Right lobe of liver (tissue), 6 donors: Measurements from ENCODE around the gene FXYD7. TPM values are rescaled to one million over a fixed set of nuclear protein-coding genes. Genes with fewer than 3 reads are reported as not detected.
"Not testable (repeated sequence)": the region's sequence is repeated elsewhere in the genome, so short reads cannot be mapped to it uniquely, and the experiment has no call there.

Source experiments
- ATAC-seq, 4 donors: fragments of 200-7000 bp; cut with Tn5 transposase; one replicate each; pipeline ENCODE4 v1.9.1; 2020; ENCODE audit warnings: mild to moderate bottlenecking in 4 of 4, moderate library complexity in 4 of 4
- DNase-seq, 3 donors: peaks; one replicate each; pipeline ENCODE4 v3.0.0-alpha.2; 2020
- H3K27ac ChIP-seq, 3 donors: fragments of 200-600 bp; one replicate each; pipeline ENCODE4 v1.8.0; 2022
- H3K27me3 ChIP-seq, 2 donors: fragments of 200-600 bp; one replicate each; pipeline ENCODE4 v1.8.0; 2022
- H3K36me3 ChIP-seq, 4 donors: fragments of 200-600 bp; sonication (generic) in 1 of 4; one replicate each; pipeline versions ENCODE4 v1.5.1 to v1.8.0; 2017 to 2022; ENCODE audit warnings: control low read depth in 1 of 4
- H3K4me1 ChIP-seq, 4 donors: fragments of 200-600 bp; sonication (generic) in 1 of 4; one replicate each; pipeline versions ENCODE4 v1.5.1 to v1.8.0; 2017 to 2022; ENCODE audit warnings: control low read depth in 1 of 4
- H3K4me3 ChIP-seq, 3 donors: fragments of 200-600 bp; one replicate each; pipeline ENCODE4 v1.8.0; 2022
- H3K9me3 ChIP-seq, 4 donors: fragments of 200-600 bp; sonication (generic) in 1 of 4; one replicate each; pipeline versions ENCODE4 v1.5.1 to v1.8.0; 2017 to 2022; ENCODE audit warnings: control low read depth in 1 of 4
- POLR2A ChIP-seq: fragments of 450-650 bp; IDR thresholded peaks from one replicate; pipeline ENCODE4 v1.6.1; 2017; ENCODE audit warnings: antibody characterized with exemption, mild to moderate bottlenecking
- WGBS: methylation state at CpG from one replicate; pipeline ENCODE4 v1.1.6; 2018; ENCODE audit warnings: low coverage, low lambda C conversion rate; ENCODE audit not compliant: insufficient coverage; ENCODE audit errors: missing lambda C conversion rate; 5-methylcytosine and 5-hydroxymethylcytosine counted together
- intact Hi-C, 2 donors: fragments of 100-400 bp; cut with DNase I; formaldehyde crosslinking; loops; one replicate each; pipeline versions ENCODE4 v1.11.2 to v1.14.1; 2022
- total RNA-seq, 6 experiments: library from RNA; depleted of rRNA in 2 of 6; stranded (reverse); fragments of >200 nt in 2 of 6; fragmentation: NEBNext Ultra II Directional in 3 of 6; extraction: Animal tissue kit (Norgen Biotek cat#: 25700) in 3 of 6; gene quantifications; one replicate each; pipeline versions ENCODE4 v1.1.0 to v1.2.4, GENCODE V29; 2016 to 2023
- TF ChIP-seq, protein P1 (sequence below), 4 donors: fragments of 200-600 bp in 3 of 4; fragments of 450-650 bp in 1 of 4; IDR thresholded peaks; one replicate each; pipeline versions ENCODE4 v1.5.1 to v1.8.0; 2016 to 2022; ENCODE audit warnings: antibody characterized with exemption in 4 of 4, mild to moderate bottlenecking in 2 of 4
- donor health status: DM: no; HTN: yes; CAD: no.
- donor health status: DM: no; HTN: no; CAD: no.
- donor health status: DM: no; HTN: no; CAD: no.
- donor health status: DM: no; HTN: yes; CAD: no.
- donor health status: DM: no; HTN: yes; CAD: no.

Gene FXYD7
- total RNA-seq, 6 experiments from 2014 or later: 0.49 TPM; not detected in 5

DNA sequence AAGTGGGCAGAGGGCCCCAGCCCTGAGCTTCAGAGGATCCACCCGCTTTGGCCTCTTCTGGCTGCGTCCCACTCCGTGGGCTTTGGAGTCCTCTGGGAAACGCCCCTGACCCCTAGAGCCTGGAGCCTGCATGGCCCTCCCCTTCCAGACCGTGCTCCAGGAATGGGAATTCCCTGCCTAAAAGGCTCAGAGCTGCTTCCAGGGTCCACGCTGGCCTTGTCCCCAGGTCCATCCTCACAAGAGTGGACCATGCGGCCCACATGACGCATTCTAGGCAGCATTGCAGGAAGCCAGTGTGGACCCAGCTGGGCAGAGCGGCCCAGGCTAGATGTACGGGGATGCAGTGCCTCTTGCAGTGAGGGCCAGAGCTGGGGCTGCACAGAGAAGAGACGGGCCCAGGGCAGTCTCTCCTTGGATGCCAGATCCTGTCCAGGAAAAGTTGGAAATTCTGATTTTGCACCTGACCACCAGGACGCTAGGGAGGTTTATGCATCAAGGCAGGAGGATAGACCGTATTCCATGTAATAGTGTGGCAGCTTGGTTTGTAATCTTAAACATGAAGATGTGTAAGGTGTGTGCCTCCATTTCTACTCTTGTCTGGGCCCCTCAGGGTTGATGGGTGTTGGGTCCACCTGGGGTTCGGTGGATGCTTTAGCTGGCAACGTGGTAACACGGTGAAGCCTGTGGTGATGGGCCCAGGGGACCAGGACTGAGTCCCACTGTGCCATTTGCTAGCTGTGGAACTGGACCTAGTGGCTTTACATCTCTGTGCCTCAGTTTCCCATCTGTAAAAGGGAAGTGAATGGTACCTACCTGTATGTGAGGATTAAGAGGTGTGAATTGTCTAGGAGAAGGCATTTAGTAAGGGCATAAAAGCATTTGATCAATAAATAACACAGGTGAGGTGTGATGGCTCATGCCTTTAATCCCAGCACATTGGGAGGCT, 42.2 kb upstream of the FXYD7 start:
- no peak for ATAC-seq
- 73% methylated on average over 10 of the region's 16 CpGs for WGBS
- no peaks in the 10 kb centered on the region for H3K27me3 ChIP-seq

DNA sequence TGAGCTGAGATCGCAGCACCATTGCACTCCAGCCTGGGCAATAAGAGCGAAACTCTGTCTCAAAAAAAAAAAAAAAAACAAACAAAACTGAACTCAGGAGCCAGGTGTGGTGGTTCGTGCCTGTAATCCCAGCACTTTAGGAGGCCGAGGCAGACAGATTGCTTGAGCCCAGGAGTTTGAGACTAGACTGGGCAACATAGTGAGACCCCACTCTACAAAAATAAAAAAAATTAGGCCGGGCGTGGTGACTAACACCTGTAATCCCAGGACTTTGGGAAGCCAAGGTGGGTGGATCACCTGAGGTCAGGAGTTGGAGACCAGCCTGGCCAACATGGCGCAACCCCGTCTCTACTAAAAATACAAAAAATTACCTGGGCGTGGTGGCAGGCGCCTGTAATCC, 41.1 kb upstream of the FXYD7 start:
- ATAC-seq, H3K36me3 ChIP-seq, H3K27me3 ChIP-seq, H3K27ac ChIP-seq, H3K9me3 ChIP-seq, DNase-seq, H3K4me3 ChIP-seq, intact Hi-C loops, H3K4me1 ChIP-seq: not testable (repeated sequence)
- 87% methylated on average over 9 of the region's 10 CpGs for WGBS

More for the DNA sequence above, 42.2 kb upstream of the FXYD7 start:
- Histone ChIP-seq H3K36me3 (no peaks in the 10 kb centered on the region), H3K9me3 (no peaks in the 10 kb centered on the region), H3K27ac (no peak overlapping the region), H3K4me3 (no peak overlapping the region), H3K4me1 (peaks cover 0 to 4% (median 0%) of the 10 kb centered on the region in 4 donors)
- TF ChIP-seq POLR2A: no peak
- TF ChIP-seq, protein P1, sequence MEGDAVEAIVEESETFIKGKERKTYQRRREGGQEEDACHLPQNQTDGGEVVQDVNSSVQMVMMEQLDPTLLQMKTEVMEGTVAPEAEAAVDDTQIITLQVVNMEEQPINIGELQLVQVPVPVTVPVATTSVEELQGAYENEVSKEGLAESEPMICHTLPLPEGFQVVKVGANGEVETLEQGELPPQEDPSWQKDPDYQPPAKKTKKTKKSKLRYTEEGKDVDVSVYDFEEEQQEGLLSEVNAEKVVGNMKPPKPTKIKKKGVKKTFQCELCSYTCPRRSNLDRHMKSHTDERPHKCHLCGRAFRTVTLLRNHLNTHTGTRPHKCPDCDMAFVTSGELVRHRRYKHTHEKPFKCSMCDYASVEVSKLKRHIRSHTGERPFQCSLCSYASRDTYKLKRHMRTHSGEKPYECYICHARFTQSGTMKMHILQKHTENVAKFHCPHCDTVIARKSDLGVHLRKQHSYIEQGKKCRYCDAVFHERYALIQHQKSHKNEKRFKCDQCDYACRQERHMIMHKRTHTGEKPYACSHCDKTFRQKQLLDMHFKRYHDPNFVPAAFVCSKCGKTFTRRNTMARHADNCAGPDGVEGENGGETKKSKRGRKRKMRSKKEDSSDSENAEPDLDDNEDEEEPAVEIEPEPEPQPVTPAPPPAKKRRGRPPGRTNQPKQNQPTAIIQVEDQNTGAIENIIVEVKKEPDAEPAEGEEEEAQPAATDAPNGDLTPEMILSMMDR (IDR thresholded peaks at IDR 0.05): no peak
- no peak for DNase-seq
- intact Hi-C loops: no loop called here

DNA sequence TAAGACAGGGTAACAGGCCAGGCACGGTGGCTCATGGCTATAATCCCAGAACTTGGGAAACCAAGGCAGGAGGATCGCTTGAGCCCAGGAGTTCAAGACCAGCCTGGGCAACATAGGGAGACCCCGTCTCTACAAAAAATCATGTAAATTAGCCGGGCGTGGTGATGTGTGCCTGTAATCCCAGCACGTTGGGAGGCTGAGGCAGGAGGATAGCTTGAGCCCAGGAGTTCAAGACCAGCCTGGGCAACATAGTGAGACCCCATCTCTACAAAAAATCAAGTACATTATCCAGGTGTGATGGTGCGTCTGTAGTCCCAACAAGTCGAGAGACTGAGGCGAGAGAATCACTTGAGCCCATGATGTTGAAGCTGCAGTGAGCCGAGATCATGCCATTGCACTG, 39.4 kb upstream of the FXYD7 start:
- DNase-seq, H3K27me3 ChIP-seq, H3K4me1 ChIP-seq, intact Hi-C loops, H3K4me3 ChIP-seq, H3K36me3 ChIP-seq, H3K27ac ChIP-seq, ATAC-seq, H3K9me3 ChIP-seq: not testable (repeated sequence)
- WGBS: 79% methylated on average over 6 of the region's 10 CpGs

DNA sequence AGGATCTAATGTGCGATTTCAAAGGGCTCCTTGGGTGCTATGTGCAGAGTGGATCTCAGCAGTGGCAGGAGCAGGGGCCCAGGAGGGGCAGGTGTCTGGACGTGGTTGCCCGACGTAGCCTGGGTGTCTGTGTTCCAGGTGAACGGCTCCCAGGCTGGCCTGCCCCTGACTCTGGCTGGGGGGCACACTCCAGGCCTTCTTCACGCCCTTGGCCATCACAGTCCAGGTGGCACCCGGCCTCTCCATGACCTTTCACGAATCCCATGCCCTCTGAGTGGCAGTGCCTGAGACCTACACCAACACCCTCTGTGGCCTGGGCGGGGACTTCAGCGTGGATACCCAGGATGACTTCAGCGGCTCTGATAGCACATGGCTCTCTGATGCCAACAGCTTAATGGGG, 38.7 kb upstream of the FXYD7 start:
- TF ChIP-seq, protein P1 (IDR thresholded peaks at IDR 0.05): no peak
- intact Hi-C loops: no loop called here
- Histone ChIP-seq H3K4me3 (no peak overlapping the region), H3K4me1 (no peaks in the 10 kb centered on the region), H3K36me3 (no peaks in the 10 kb centered on the region), H3K9me3 (no peaks in the 10 kb centered on the region), H3K27ac (no peak overlapping the region), H3K27me3 (no peaks in the 10 kb centered on the region)
- peak in 1 of 4 donors; percentile 5 for ATAC-seq
- WGBS: 82% methylated on average over 5 of the region's 11 CpGs
- DNase-seq: no peak

DNA sequence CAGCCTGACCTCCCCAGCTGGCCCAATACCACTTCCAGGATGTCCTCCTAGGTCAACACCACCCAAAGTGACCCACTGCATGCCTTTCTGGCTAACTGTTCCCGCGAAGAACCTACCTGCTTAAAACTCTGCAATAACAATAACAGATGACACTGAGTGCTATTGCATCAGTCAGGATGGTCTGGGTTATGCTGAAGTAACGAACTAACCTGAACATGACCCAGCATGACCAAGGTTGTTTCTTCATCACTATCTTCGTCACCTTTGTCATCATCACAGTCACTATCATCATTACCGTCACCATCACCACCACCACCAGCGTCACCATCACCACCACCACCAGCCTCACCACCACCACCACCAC, 38.0 kb upstream of the FXYD7 start:
- TF ChIP-seq POLR2A: no peak
- TF ChIP-seq, protein P1 (IDR thresholded peaks at IDR 0.05): no peak

More for the DNA sequence above, 38.0 kb upstream of the FXYD7 start:
- H3K9me3 ChIP-seq: no peaks in the 10 kb centered on the region
- no peak overlapping the region for H3K4me3 ChIP-seq
- 89% methylated on average over 3 of the region's 6 CpGs for WGBS
- DNase-seq (no peak), ATAC-seq (no peak)
- no peak overlapping the region for H3K27ac ChIP-seq
- no peaks in the 10 kb centered on the region for H3K27me3 ChIP-seq
- intact Hi-C loops: no loop called here
- H3K36me3 ChIP-seq: no peaks in the 10 kb centered on the region
- no peaks in the 10 kb centered on the region for H3K4me1 ChIP-seq
